Tibial nerve (tissue), 4 donors: ENCODE data around the gene BPIFB1. TPM values are rescaled to one million over a fixed set of nuclear protein-coding genes. Genes with fewer than 3 reads are reported as not detected.

Experiments used
- DNase-seq, 2 donors: peaks; one replicate each; pipeline ENCODE4 v3.0.0-alpha.2; 2019; ENCODE audit warnings: low spot score in 2 of 2
- H3K27ac ChIP-seq, 4 donors: fragments of 200-600 bp; sonication (generic) in 3 of 4; one replicate each; pipeline ENCODE4 v1.5.1; 2017 to 2019; ENCODE audit warnings: mild to moderate bottlenecking in 1 of 4
- H3K27me3 ChIP-seq, 2 donors: fragments of 200-600 bp; sonication (generic) in 1 of 2; one replicate each; pipeline versions ENCODE4 v1.5.1 to v1.6.0; 2017 to 2019
- H3K36me3 ChIP-seq, 3 donors: fragments of 200-600 bp; sonication (generic); one replicate each; pipeline ENCODE4 v1.5.1; 2018 to 2019
- H3K4me1 ChIP-seq, 4 donors: fragments of 200-600 bp; sonication (generic) in 3 of 4; one replicate each; pipeline ENCODE4 v1.5.1; 2017 to 2019
- H3K4me3 ChIP-seq, 4 donors: fragments of 200-600 bp; sonication (generic) in 3 of 4; one replicate each; pipeline ENCODE4 v1.5.1; 2017 to 2019; ENCODE audit warnings: mild to moderate bottlenecking in 1 of 4, moderate library complexity in 1 of 4
- H3K9me3 ChIP-seq, 4 donors: fragments of 200-600 bp; sonication (generic) in 3 of 4; one replicate each; pipeline ENCODE4 v1.5.1; 2017 to 2019
- CTCF ChIP-seq, 5 experiments: fragments of 200-600 bp in 3 of 5; fragments of 450-650 bp in 2 of 5; sonication (generic) in 3 of 5; IDR thresholded peaks; one replicate each; pipeline ENCODE4 v1.5.1; 2016 to 2019; ENCODE audit warnings: antibody characterized with exemption in 5 of 5, mild to moderate bottlenecking in 3 of 5, moderate library complexity in 2 of 5
- EP300 ChIP-seq, 2 donors: sonication (generic); formaldehyde crosslinking; IDR thresholded peaks; one replicate each; pipeline ENCODE4 v1.6.1; 2017; ENCODE audit warnings: antibody characterized with exemption in 2 of 2, mild to moderate bottlenecking in 1 of 2
- POLR2A ChIP-seq, 2 donors: fragments of 450-650 bp; IDR thresholded peaks; one replicate each; pipeline ENCODE4 v1.6.1; 2017; ENCODE audit warnings: antibody characterized with exemption in 2 of 2, mild to moderate bottlenecking in 2 of 2, moderate library complexity in 2 of 2
- WGBS, 2 donors: methylation state at CpG; one replicate each; pipeline ENCODE4 v1.1.5; 2018; 5-methylcytosine and 5-hydroxymethylcytosine counted together
- total RNA-seq, 4 donors: library from RNA; depleted of rRNA; stranded (reverse); fragments of >200 nt; gene quantifications; one replicate each; pipeline ENCODE4 v1.1.0, GENCODE V29; 2016

BPIFB1 gene
- total RNA-seq: not detected

GRCh38 chr20:33282991-33283555 lies at the start of gene BPIFB1:
Gene BPIFB1 (plus strand): TSS chr20:33283214. CDS start chr20:33286074, 2,860 bp downstream.
- H3K36me3 ChIP-seq: no peaks in the 10 kb centered on the region
- no peak for DNase-seq
- H3K9me3 ChIP-seq: peaks cover 0 to 7% (median 0%) of the 10 kb centered on the region in 4 donors
- H3K27me3 ChIP-seq: no peaks in the 10 kb centered on the region
- no peak for TF ChIP-seq CTCF (IDR thresholded peaks at IDR 0.05)
- no peak for TF ChIP-seq POLR2A (IDR thresholded peaks at IDR 0.05)
- TF ChIP-seq EP300 (IDR thresholded peaks at IDR 0.05): no peak
- H3K27ac ChIP-seq: no peak within 1 kb of the TSS
- peaks cover 0 to 9% (median 0%) of the 10 kb centered on the region in 4 donors for H3K4me1 ChIP-seq
- WGBS, 2 donors: 81 to 87% methylated on average over 12 to 13 of the region's 13 CpGs
- H3K4me3 ChIP-seq: no peak within 1 kb of the TSS

- no peak for DNase-seq
- 91 to 93% methylated on average over 2 of the region's 2 CpGs for WGBS, 2 donors
- Histone ChIP-seq H3K9me3 (no peaks in the 10 kb centered on the region), H3K27me3 (peaks cover 0 to 8% of the 10 kb centered on the region in 2 donors), H3K4me3 (no peak overlapping the region), H3K36me3 (no peaks in the 10 kb centered on the region), H3K27ac (no peak overlapping the region), H3K4me1 (no peaks in the 10 kb centered on the region)
- TF ChIP-seq EP300 (IDR thresholded peaks at IDR 0.05) (no peak), POLR2A (IDR thresholded peaks at IDR 0.05) (no peak), CTCF (IDR thresholded peaks at IDR 0.05) (no peak)
Measured at GRCh38 chr20:33234050-33234449, 49.0 kb upstream of the BPIFB1 start.

GRCh38 chr20:33235696-33236095 lies 47.3 kb upstream of the BPIFB1 start, which contains the start of gene BPIFA1:
Gene BPIFA1 (plus strand): TSS chr20:33235996. CDS start chr20:33237712, 1,716 bp downstream.
- WGBS, 2 donors: 59 to 61% methylated on average over 5 of the region's 5 CpGs

GRCh38 chr20:33236351-33236750 lies 46.7 kb upstream of the BPIFB1 start:
- H3K27me3 ChIP-seq: peaks cover 0 to 8% of the 10 kb centered on the region in 2 donors
- H3K27ac ChIP-seq: no peak overlapping the region
- TF ChIP-seq POLR2A (IDR thresholded peaks at IDR 0.05): no peak
- no peak for TF ChIP-seq CTCF (IDR thresholded peaks at IDR 0.05)
- TF ChIP-seq EP300 (IDR thresholded peaks at IDR 0.05): no peak
- H3K4me1 ChIP-seq: no peaks in the 10 kb centered on the region
- no peak for DNase-seq
- no peaks in the 10 kb centered on the region for H3K9me3 ChIP-seq
- no peak overlapping the region for H3K4me3 ChIP-seq
- WGBS, 2 donors: 87 to 90% methylated on average over 1 of the region's 1 CpG
- no peaks in the 10 kb centered on the region for H3K36me3 ChIP-seq

More at GRCh38 chr20:33235696-33236095, 47.3 kb upstream of the BPIFB1 start, which contains the start of gene BPIFA1:
- DNase-seq: no peak
- TF ChIP-seq POLR2A (IDR thresholded peaks at IDR 0.05): no peak
- no peak for TF ChIP-seq CTCF (IDR thresholded peaks at IDR 0.05)
- no peak for TF ChIP-seq EP300 (IDR thresholded peaks at IDR 0.05)
- Histone ChIP-seq H3K4me3 (no peak within 1 kb of the TSS), H3K27me3 (peaks cover 0 to 8% of the 10 kb centered on the region in 2 donors), H3K9me3 (no peaks in the 10 kb centered on the region), H3K36me3 (no peaks in the 10 kb centered on the region), H3K4me1 (no peaks in the 10 kb centered on the region), H3K27ac (no peak within 1 kb of the TSS)

GRCh38 chr20:33237989-33238388 lies 45.0 kb upstream of the BPIFB1 start:
- Histone ChIP-seq H3K4me3 (no peak overlapping the region), H3K27ac (no peak overlapping the region), H3K27me3 (peaks cover 0 to 8% of the 10 kb centered on the region in 2 donors), H3K36me3 (no peaks in the 10 kb centered on the region), H3K4me1 (no peaks in the 10 kb centered on the region), H3K9me3 (no peaks in the 10 kb centered on the region)
- DNase-seq: no peak
- TF ChIP-seq CTCF (IDR thresholded peaks at IDR 0.05) (no peak), POLR2A (IDR thresholded peaks at IDR 0.05) (no peak), EP300 (IDR thresholded peaks at IDR 0.05) (no peak)
- 77 to 79% methylated on average over 2 to 6 of the region's 6 CpGs for WGBS, 2 donors
